B cell (primary cell): ENCODE data around the gene TFCP2. TPM values are rescaled to one million over a fixed set of nuclear protein-coding genes. Genes with fewer than 3 reads are reported as not detected.

ENCODE experiments used
- ATAC-seq: fragments of 200-7000 bp; cut with Tn5 transposase; one replicate; pipeline ENCODE4 v1.10.0; 2021; ENCODE audit warnings: low read depth, mild to moderate bottlenecking, moderate number of reproducible peaks, moderate library complexity
- CTCF ChIA-PET: fragments of 350-600 bp; sonication (Branson Sonifier 250); formaldehyde crosslinking; loops from one replicate; lab custom pipeline; 2021; ENCODE audit warnings: antibody characterized with exemption, inconsistent platforms; lab: Charles Lee
- POLR2A ChIA-PET: fragments of 350-600 bp; sonication (Branson Sonifier 250); formaldehyde crosslinking; loops from one replicate; lab custom pipeline; 2021; ENCODE audit warnings: antibody characterized with exemption; lab: Charles Lee
- DNase-seq: peaks from one replicate; pipeline ENCODE4 v3.0.0; 2013
- H2AFZ ChIP-seq: 2 replicates; pipeline ENCODE4 v1.6.1; 2012; ENCODE audit warnings: mild to moderate bottlenecking, low read depth, low read length; ENCODE audit not compliant: insufficient read depth, poor library complexity, severe bottlenecking
- H3K27ac ChIP-seq, 2 donors: 1 replicate in 1 of 2; 2 replicates in 1 of 2; pipeline ENCODE4 v1.5.1; 2012 to 2013; ENCODE audit warnings: low read length in 2 of 2, mild to moderate bottlenecking in 2 of 2, moderate library complexity in 1 of 2
- H3K27me3 ChIP-seq, 4 experiments: fragments of 200-600 bp in 1 of 4; sonication (generic) in 1 of 4; replicated peaks in 1 of 4; 1 replicate in 2 of 4; 2 replicates in 2 of 4; pipeline versions ENCODE4 v1.6.1 to v1.7.0; 2013 to 2016; ENCODE audit warnings: low read length in 3 of 4, mild to moderate bottlenecking in 2 of 4, mixed read lengths in 1 of 4, moderate library complexity in 1 of 4; ENCODE audit not compliant: insufficient read depth in 4 of 4, control insufficient read depth in 3 of 4; ENCODE audit errors: control extremely low read depth in 1 of 4
- H3K36me3 ChIP-seq, 2 experiments: replicated peaks in 1 of 2; 1 replicate in 1 of 2; 2 replicates in 1 of 2; pipeline versions ENCODE4 v1.6.1 to v1.7.1; 2013; ENCODE audit warnings: low read length in 1 of 2; ENCODE audit not compliant: insufficient read depth in 2 of 2, control insufficient read depth in 1 of 2; ENCODE audit errors: control extremely low read depth in 1 of 2, extremely low read depth in 1 of 2
- H3K4me1 ChIP-seq, 2 donors: fragments of 200-600 bp in 1 of 2; sonication (generic) in 1 of 2; 1 replicate in 1 of 2; 2 replicates in 1 of 2; pipeline versions ENCODE4 v1.5.1 to v1.6.1; 2013 to 2017; ENCODE audit warnings: low read length in 2 of 2; ENCODE audit not compliant: control insufficient read depth in 2 of 2, insufficient read depth in 2 of 2
- H3K4me2 ChIP-seq: replicated peaks from 2 replicates; pipeline ENCODE3; 2012; ENCODE audit warnings: mild to moderate bottlenecking, low read depth, low read length; ENCODE audit not compliant: poor library complexity, severe bottlenecking
- H3K4me3 ChIP-seq, 5 experiments: fragments of 200-600 bp in 1 of 5; sonication (generic) in 1 of 5; 1 replicate in 3 of 5; 2 replicates in 2 of 5; pipeline versions ENCODE4 v1.5.1 to v1.7.0; 2011 to 2016; ENCODE audit warnings: low read length in 4 of 5, mild to moderate bottlenecking in 4 of 5, low read depth in 2 of 5, control low read depth in 1 of 5, moderate library complexity in 1 of 5; ENCODE audit not compliant: insufficient read depth in 1 of 5; ENCODE audit errors: control extremely low read depth in 1 of 5, extremely low read depth in 1 of 5
- H3K79me2 ChIP-seq: fragments of 200-600 bp; sonication (generic); one replicate; pipeline ENCODE4 v1.6.0; 2016; ENCODE audit warnings: low read length; ENCODE audit not compliant: control insufficient read depth, insufficient read depth
- H3K9ac ChIP-seq: fragments of 200-600 bp; sonication (generic); 2 replicates; pipeline ENCODE4 v1.6.1; 2017; ENCODE audit warnings: mild to moderate bottlenecking, low read length, moderate library complexity
- H3K9me3 ChIP-seq, 3 donors: one replicate each; pipeline versions ENCODE4 v1.6.1 to v1.7.1; 2013; ENCODE audit warnings: low read length in 2 of 3; ENCODE audit not compliant: control insufficient read depth in 2 of 3, insufficient read depth in 1 of 3; ENCODE audit errors: control extremely low read depth in 1 of 3
- H4K20me1 ChIP-seq: 2 replicates; pipeline ENCODE4 v1.6.0; 2012; ENCODE audit warnings: mild to moderate bottlenecking, low read length; ENCODE audit not compliant: insufficient read depth, control insufficient read depth, poor library complexity, severe bottlenecking
- H3K27ac Mint-ChIP-seq: one replicate; pipeline ENCODE4 v1.8.0; 2021; ENCODE audit warnings: mixed read lengths
- H3K27me3 Mint-ChIP-seq: one replicate; pipeline ENCODE4 v1.8.0; 2021; ENCODE audit warnings: mixed read lengths
- H3K4me1 Mint-ChIP-seq: one replicate; pipeline ENCODE4 v1.8.0; 2021; ENCODE audit warnings: mixed read lengths
- H3K4me3 Mint-ChIP-seq: one replicate; pipeline ENCODE4 v1.8.0; 2021; ENCODE audit warnings: mixed read lengths
- H3K9me3 Mint-ChIP-seq: one replicate; pipeline ENCODE4 v1.8.0; 2022; ENCODE audit warnings: mixed read lengths; ENCODE audit not compliant: insufficient read depth
- CTCF ChIP-seq: fragments of 200-600 bp; IDR thresholded peaks from one replicate; pipeline ENCODE4 v1.8.0; 2022; ENCODE audit warnings: antibody characterized with exemption, mild to moderate bottlenecking
- EZH2 ChIP-seq: IDR thresholded peaks from 2 replicates; pipeline ENCODE4 v1.6.1; 2012; ENCODE audit warnings: borderline replicate concordance, low read depth, mild to moderate bottlenecking, moderate library complexity, low read length; ENCODE audit not compliant: insufficient read depth, poor library complexity, severe bottlenecking
- WGBS: methylation state at CpG from one replicate; pipeline ENCODE4 v1.1.5; 2013; ENCODE audit warnings: missing lambda C conversion rate; ENCODE audit not compliant: insufficient coverage; 5-methylcytosine and 5-hydroxymethylcytosine counted together
- intact Hi-C: fragments of 100-400 bp; cut with micrococcal nuclease; formaldehyde crosslinking; loops from one replicate; pipeline ENCODE4 v1.10.0; 2022
- polyA plus RNA-seq: library from polyadenylated mRNA; depleted of rRNA; stranded (reverse); fragments of >200 nt; gene quantifications from 2 replicates; pipeline ENCODE4 v1.2.3, GENCODE V29; 2012
- total RNA-seq, 2 donors: library from RNA; stranded (reverse); fragments of 120-200 nt in 1 of 2; gene quantifications; 1 replicate in 1 of 2; 2 replicates in 1 of 2; pipeline versions ENCODE4 v1.2.3 to v1.2.4, GENCODE V29; 2013 to 2022

The TFCP2 gene
- total and polyA plus RNA-seq, 2 donors (not counting 1 experiment from before 2014, with no cell fraction given) = 12.1 to 38.8 TPM

- H3K4me3 Mint-ChIP-seq = no peak overlapping the region
Observed at GRCh38 chr12:51085757-51086156, 87.2 kb downstream of the TFCP2 start.

More at GRCh38 chr12:51085757-51086156, 87.2 kb downstream of the TFCP2 start:
- H2AFZ ChIP-seq = no peak overlapping the region
- Mint-ChIP-seq H3K27ac (no peak overlapping the region), H3K27me3 (no peaks in the 10 kb centered on the region), H3K4me1 (peaks cover 25% of the 10 kb centered on the region), H3K9me3 (no peaks in the 10 kb centered on the region)
- H3K9me3 ChIP-seq = no peaks in the 10 kb centered on the region
- ChIA-PET POLR2A (interaction anchor here (0.5 kb wide), 1 partner anchor 88 kb away, joined by 7 read pairs; no protein-coding TSS in a partner anchor), CTCF (no interaction called here)
- H3K79me2 ChIP-seq = peaks cover 8% of the 10 kb centered on the region
- no peaks in the 10 kb centered on the region for H3K36me3 ChIP-seq
- ATAC-seq (no peak), DNase-seq (no peak)
- intact Hi-C loops = no loop called here
- H3K9ac ChIP-seq = no peak overlapping the region
- no peak for TF ChIP-seq CTCF
- no peak for TF ChIP-seq EZH2
- H3K27me3 ChIP-seq = no peaks in the 10 kb centered on the region
- H3K4me1 ChIP-seq = peaks cover 9 to 17% of the 10 kb centered on the region in 2 donors
- H3K27ac ChIP-seq = no peak overlapping the region
- no peaks in the 10 kb centered on the region for H4K20me1 ChIP-seq
- no CpG with 5 or more reads among the region's 3 CpGs for WGBS
- no peak overlapping the region for H3K4me2 ChIP-seq
- no peak overlapping the region for H3K4me3 ChIP-seq
